HG02981 (cell line): ENCODE measurements around the gene SLC25A38.

Source experiments
- ATAC-seq: cut with Tn5 transposase; IDR thresholded peaks from one replicate; pipeline ENCODE4 v1.9.1; 2021; ENCODE audit warnings: mild to moderate bottlenecking, moderate library complexity; ENCODE audit not compliant: unreplicated experiment

SLC25A38 gene

DNA sequence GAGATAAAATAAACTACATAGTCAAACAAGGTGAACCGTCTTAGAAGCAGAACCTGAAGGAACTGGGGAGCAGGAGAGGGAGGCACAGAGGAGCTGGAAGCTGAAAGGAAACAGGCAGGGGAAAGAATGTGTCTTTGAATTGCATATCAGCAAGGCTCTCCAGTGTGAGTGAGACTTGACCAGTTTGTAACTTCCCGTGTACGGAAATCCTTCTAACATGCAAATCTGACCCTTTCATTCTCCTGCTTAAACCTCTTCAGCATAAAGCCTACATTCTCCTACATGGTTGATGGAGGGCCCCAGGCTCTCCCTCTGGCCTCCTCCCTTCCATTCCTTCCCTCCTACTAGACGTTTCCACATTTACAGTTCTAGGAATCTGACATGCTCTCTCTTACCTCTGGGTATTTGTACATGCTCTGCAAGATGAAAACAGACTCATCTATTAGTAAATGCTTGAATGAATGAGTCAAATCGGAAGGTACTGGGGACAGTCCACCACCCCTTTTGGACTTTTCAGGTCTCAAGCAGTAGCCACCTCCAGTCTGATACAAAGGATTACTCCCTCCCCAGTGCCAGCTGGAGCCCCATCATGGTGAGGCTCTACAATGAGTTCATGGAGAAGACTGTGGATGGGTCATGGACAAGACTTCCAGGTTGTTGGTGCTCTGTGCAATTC lies 6.1 kb upstream of the SLC25A38 start:
- ATAC-seq, result no peak

- peak; percentile 55 for ATAC-seq
These were observed 5.1 kb upstream of the SLC25A38 start for GRCh38 chr3:39378088-39378487.

- ATAC-seq, result no peak
These were observed 4.0 kb upstream of the SLC25A38 start for GRCh38 chr3:39378957-39379777.

DNA sequence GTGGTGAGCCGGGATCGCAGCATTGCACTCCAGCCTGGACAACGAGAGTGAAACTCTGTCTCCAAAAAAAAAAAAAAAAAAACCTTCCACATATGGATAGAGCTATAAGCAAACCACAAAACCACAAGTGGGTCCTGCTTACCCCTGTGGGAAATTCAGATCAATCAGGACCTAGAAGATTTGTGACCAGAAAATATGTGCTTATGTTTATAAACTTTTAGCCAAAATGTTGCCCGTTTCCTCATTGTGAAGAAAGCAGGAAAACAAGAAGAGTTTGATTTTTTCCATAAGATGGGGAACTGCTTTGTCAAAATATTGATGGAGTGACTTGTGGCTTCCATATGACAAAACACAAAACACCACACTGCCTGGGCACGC lies 3.4 kb upstream of the SLC25A38 start:
- ATAC-seq, result no peak

GRCh38 chr3:39381432-39381831 lies 1.7 kb upstream of the SLC25A38 start:
- no peak for ATAC-seq

- peak; percentile 74 for ATAC-seq
These were observed 903 bp downstream of the SLC25A38 start for GRCh38 chr3:39383881-39384664.

DNA sequence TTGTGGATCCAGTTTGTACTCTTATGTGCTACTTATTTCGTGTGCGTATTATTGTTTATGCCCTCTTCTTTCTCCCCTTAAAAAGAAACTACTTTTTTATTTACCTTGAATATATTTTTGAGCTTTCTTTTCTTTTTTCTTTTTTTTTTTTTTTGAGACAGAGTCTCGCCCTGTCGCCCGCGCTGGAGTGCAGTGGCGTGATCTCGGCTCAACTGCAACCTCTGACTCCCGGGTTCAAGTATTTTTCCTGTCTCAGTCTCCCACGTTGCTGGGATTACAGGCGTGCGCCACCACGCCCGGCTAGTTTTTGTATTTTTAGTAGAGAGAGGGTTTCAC lies 1.5 kb downstream of the SLC25A38 start:
- ATAC-seq, result no peak

- no peak for ATAC-seq
These were observed 2.4 kb downstream of the SLC25A38 start for GRCh38 chr3:39385456-39386090.

DNA sequence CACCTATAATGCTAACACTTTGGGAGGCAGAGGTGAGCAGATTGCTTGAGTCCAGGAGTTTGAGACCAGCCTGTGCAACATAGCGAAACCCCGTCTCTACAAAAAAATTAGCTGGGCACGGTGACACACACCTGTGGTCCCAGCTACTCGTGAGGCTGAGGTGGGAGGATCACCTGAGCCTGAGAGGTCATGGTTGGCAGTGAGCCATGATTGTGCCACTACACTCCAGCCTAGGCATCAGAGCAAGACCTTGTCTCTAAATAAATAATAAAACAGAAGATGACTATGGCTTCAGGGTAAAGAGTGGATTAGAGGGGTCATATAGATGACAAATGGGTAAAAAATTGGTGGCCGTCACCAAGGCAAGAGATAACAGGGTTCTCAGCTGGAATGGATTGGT lies 3.1 kb downstream of the SLC25A38 start:
- ATAC-seq, result no peak

- ATAC-seq, result no peak
These were observed 4.3 kb downstream of the SLC25A38 start for GRCh38 chr3:39387411-39387975.

DNA sequence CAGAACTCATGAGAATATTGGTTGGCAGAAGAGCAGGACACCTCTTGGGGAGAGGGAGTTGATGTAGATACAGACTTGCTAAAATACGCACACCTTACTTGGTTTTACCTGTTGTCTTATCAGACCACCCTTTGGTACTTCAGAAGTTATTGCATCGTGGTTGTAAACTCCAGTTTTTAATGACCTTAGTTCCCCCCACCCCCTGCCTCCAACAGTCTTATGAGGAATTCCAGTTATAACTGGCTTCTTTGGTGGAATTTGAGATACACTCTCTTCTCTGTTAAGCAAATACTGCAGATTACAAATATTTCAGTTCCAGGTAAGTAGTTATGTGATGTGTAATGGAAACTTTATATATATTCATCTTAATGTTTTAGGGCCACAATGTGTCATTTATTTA lies 5.0 kb downstream of the SLC25A38 start:
- no peak for ATAC-seq

GRCh38 chr3:39388741-39389248 lies 5.6 kb downstream of the SLC25A38 start:
- ATAC-seq, result peak; percentile 77

GRCh38 chr3:39390181-39390580 lies 7.0 kb downstream of the SLC25A38 start:
- no peak for ATAC-seq

GRCh38 chr3:39396690-39397089 lies 13.5 kb downstream of the SLC25A38 start:
- ATAC-seq, result no peak

DNA sequence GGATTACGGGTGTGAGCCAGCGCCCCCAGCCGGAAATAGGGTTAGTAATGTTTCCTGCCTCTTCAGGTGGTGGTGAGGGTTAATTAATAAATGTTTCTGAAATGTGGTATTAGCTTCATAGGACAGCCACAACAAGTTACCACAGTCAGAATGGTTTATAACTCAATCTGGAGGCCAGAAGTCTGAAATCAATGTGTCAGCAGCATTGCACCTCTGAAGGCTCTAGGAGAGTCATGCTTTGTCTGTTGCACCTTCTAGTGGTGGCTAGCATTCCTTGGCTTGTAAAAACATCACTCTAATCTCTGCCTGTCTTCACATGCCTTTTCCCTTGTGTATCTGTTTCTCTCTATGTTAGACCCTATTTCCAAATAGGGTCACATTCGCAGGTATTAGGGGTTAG lies 15.5 kb downstream of the SLC25A38 start:
- peak; percentile 46 for ATAC-seq

DNA sequence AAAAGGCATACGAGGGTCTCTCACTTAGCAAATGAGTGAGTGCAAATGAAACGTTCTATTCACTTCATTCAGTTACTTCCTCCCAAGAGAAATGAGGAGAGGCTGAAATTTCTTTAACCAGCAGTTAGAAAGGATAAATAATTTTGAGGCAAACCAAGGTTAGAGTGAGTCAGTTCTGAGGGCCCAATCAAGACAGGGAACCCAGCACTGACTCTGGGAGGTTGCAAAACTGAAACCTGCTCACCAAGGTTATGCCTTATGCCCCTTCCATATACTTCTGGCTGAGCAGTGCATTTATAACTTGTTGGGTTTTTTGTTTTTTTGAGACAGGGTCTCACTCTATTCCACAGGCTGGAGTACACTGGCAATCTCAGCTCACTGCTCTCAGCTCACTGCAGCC lies 18.8 kb downstream of the SLC25A38 start:
- ATAC-seq, result no peak

GRCh38 chr3:39404943-39405686 lies 21.9 kb downstream of the SLC25A38 start:
- no peak for ATAC-seq

- ATAC-seq, result no peak
These were observed 22.7 kb downstream of the SLC25A38 start for GRCh38 chr3:39405687-39406367.
